OCI-LY3 (cell line): ENCODE measurements around the gene ERP29.
A peak's percentile ranks its signal among the peaks of the same experiment; 100 is the strongest.
"Not testable (repeated sequence)": the region's sequence is repeated elsewhere in the genome, so short reads cannot be mapped to it uniquely, and the experiment has no call there.

Experiments
- H2AFZ ChIP-seq: fragments of 200-600, 300-600 bp; shearing (Covaris generic); 2 replicates; pipeline ENCODE4 v1.6.0; 2014; ENCODE audit warnings: antibody characterized with exemption, low read depth, low read length
- H3K27ac ChIP-seq: fragments of 200-600, 300-600 bp; sonication (generic); 2 replicates; pipeline ENCODE4 v1.5.1; 2014; ENCODE audit warnings: mild to moderate bottlenecking, low read length, moderate library complexity, mixed read lengths
- H3K27me3 ChIP-seq: fragments of 200-600, 300-600 bp; sonication (generic); 2 replicates; pipeline ENCODE4 v1.6.1; 2014; ENCODE audit warnings: low read depth, low read length, mixed read lengths
- H3K36me3 ChIP-seq: fragments of 200-600, 300-600 bp; sonication (generic); replicated peaks from 2 replicates; pipeline ENCODE3; 2014; ENCODE audit warnings: low read depth, low read length, mixed read lengths
- H3K4me1 ChIP-seq: fragments of 300-600, 200-600 bp; sonication (generic); 2 replicates; pipeline ENCODE4 v1.6.1; 2014; ENCODE audit warnings: low read length, mixed read lengths
- H3K4me2 ChIP-seq: fragments of 200-600, 300-600 bp; sonication (generic); 2 replicates; pipeline ENCODE4 v1.6.1; 2014; ENCODE audit warnings: low read length, mixed read lengths
- H3K4me3 ChIP-seq: fragments of 300-600, 200-600 bp; sonication (generic); 2 replicates; pipeline ENCODE4 v1.5.1; 2014; ENCODE audit warnings: antibody characterized with exemption, mild to moderate bottlenecking, low read length, moderate library complexity
- H3K79me2 ChIP-seq: fragments of 300-600, 200-600 bp; shearing (Covaris generic); 2 replicates; pipeline ENCODE4 v1.6.1; 2014; ENCODE audit warnings: mild to moderate bottlenecking, low read length, mixed read lengths
- H3K9ac ChIP-seq: fragments of 300-600, 200-600 bp; shearing (Covaris generic); 2 replicates; pipeline ENCODE4 v1.6.0; 2014; ENCODE audit warnings: mild to moderate bottlenecking, low read length, moderate library complexity
- H3K9me3 ChIP-seq: fragments of 200-600, 300-600 bp; shearing (Covaris generic); 2 replicates; pipeline ENCODE4 v1.6.1; 2014; ENCODE audit warnings: low read length, mixed read lengths; ENCODE audit not compliant: insufficient read depth
- H4K20me1 ChIP-seq: fragments of 200-600, 300-600 bp; sonication (generic); 2 replicates; pipeline ENCODE4 v1.6.1; 2016; ENCODE audit warnings: low read length, mixed read lengths; ENCODE audit not compliant: insufficient read depth
- EZH2phosphoT487 ChIP-seq: fragments of 200-600 bp; shearing (Covaris generic); IDR thresholded peaks from 2 replicates; pipeline ENCODE4 v1.6.1; 2018; ENCODE audit warnings: antibody characterized with exemption, mixed run types, low read depth
- TF ChIP-seq, protein P1 (sequence below): fragments of 200-600, 300-600 bp; sonication (generic); IDR thresholded peaks from 2 replicates; pipeline ENCODE4 v1.5.1; 2014; ENCODE audit warnings: antibody characterized with exemption, low read length, low read depth

The ERP29 gene

DNA sequence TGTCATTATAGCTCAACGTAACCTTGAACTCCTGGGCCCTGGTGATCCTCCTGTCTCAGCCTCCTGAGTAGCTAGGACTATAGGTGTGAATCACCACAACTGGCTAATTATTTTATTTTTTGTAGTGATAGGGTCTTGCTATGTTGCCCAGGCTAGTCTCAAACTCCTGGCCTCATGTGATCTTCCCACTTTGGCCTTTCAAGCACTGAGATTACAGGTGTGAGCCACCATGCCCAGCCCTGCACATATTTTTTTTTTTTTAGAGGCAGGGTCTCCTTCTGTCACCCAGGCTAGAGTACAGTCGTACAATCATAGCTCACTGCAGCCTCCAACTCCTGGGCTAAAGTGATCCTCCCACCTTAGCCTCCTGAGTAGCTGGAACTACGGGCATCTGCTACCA, 9.2 kb upstream of the ERP29 start:
- Histone ChIP-seq H3K9me3 (no peaks in the 10 kb centered on the region), H3K4me1 (peaks cover 53% of the 10 kb centered on the region), H3K4me3 (no peak overlapping the region), H3K36me3 (peaks cover 16% of the 10 kb centered on the region), H4K20me1 (no peaks in the 10 kb centered on the region), H3K79me2 (no peaks in the 10 kb centered on the region), H3K27ac (no peak overlapping the region), H3K9ac (no peak overlapping the region), H3K4me2 (no peak overlapping the region), H2AFZ (no peak overlapping the region), H3K27me3 (no peaks in the 10 kb centered on the region)
- TF ChIP-seq EZH2phosphoT487, result no peak
- TF ChIP-seq, protein P1, sequence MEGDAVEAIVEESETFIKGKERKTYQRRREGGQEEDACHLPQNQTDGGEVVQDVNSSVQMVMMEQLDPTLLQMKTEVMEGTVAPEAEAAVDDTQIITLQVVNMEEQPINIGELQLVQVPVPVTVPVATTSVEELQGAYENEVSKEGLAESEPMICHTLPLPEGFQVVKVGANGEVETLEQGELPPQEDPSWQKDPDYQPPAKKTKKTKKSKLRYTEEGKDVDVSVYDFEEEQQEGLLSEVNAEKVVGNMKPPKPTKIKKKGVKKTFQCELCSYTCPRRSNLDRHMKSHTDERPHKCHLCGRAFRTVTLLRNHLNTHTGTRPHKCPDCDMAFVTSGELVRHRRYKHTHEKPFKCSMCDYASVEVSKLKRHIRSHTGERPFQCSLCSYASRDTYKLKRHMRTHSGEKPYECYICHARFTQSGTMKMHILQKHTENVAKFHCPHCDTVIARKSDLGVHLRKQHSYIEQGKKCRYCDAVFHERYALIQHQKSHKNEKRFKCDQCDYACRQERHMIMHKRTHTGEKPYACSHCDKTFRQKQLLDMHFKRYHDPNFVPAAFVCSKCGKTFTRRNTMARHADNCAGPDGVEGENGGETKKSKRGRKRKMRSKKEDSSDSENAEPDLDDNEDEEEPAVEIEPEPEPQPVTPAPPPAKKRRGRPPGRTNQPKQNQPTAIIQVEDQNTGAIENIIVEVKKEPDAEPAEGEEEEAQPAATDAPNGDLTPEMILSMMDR, result no peak

DNA sequence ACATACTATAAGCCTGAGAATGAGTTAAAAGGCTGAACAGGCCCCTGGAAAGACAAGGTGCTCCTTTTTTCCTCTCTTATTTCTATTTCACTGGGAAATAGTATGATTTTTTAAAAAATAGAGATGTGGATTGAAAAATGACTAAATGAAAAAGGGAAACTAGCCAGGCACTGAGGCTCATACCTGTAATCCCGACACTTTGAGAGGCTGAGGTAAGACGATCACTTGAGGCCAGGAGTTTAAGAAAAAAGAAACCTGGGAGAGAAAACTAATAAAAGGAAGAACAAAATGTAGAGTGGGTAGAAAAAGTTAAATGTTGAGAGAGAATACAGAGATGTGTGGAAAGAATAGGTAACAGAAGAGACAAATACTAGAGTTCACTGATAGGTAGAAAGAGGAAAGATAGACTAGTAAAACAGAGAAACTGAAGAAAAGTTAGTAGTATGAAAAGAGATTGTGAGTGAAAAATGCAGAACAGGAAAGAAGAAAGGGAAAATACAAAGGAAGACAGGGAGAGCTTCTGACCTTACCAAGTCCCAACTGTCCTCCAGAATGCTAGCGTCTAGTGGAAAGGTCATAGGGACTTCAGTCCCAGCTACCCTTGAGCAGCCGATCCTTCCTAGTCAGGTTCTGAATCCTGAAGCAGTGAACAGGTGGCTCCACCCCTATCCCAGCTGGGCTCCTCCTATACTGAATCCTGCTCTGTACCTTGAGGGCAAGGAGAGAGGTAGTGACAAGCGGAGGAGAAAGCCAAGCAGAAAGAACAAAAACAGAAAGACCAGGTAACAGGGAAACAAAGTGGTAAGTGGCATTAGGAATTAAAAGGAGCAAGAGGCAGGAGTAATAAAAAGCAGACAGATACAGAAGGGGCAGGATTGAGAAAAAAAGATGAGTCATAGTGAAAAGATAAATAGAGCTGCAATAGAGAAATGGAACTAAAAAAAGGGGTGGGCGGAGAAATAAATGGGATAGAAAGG, 7.5 kb upstream of the ERP29 start:
- Histone ChIP-seq H3K27ac (no peak overlapping the region), H3K36me3 (peaks cover 24% of the 10 kb centered on the region), H2AFZ (no peak overlapping the region), H3K9ac (peak overlapping the region; percentile 9; the same call in 1 of the 2 replicates), H3K79me2 (no peaks in the 10 kb centered on the region), H4K20me1 (no peaks in the 10 kb centered on the region), H3K9me3 (no peaks in the 10 kb centered on the region), H3K4me3 (peak overlapping the region; percentile 53), H3K27me3 (no peaks in the 10 kb centered on the region), H3K4me2 (peak overlapping the region; percentile 83), H3K4me1 (peaks cover 65% of the 10 kb centered on the region)
- no peak for TF ChIP-seq EZH2phosphoT487
- TF ChIP-seq, protein P1, result no peak

DNA sequence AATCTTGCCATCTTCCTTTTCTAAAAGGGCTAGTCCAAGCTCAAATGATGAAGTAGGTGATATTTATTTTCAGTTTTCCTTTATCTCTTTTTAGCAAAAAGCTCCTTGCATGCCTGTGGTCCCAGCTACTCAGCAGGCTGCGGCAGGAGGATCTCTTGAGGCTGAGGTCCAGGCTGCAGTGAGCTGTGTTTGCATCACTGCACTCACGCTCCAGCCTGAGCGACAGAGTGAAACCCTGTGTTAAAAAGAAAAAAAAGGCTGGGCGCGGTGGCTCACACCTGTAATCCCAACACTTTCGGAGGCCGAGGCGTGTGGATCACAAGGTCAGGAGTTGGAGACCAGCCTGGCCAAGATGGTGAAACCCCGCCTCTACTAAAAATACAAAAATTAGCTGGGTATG, 5.3 kb upstream of the ERP29 start:
- Histone ChIP-seq H2AFZ (no peak overlapping the region), H3K4me2 (no peak overlapping the region), H4K20me1 (no peaks in the 10 kb centered on the region), H3K9me3 (no peaks in the 10 kb centered on the region), H3K79me2 (peaks cover 21% of the 10 kb centered on the region), H3K9ac (no peak overlapping the region), H3K4me1 (peaks cover 60% of the 10 kb centered on the region), H3K4me3 (no peak overlapping the region), H3K27ac (no peak overlapping the region), H3K36me3 (peaks cover 28% of the 10 kb centered on the region), H3K27me3 (no peaks in the 10 kb centered on the region)
- TF ChIP-seq, protein P1, result no peak
- TF ChIP-seq EZH2phosphoT487, result no peak

GRCh38 chr12:112008918-112009317, 4.3 kb upstream of the ERP29 start:
- H3K79me2 ChIP-seq, result peaks cover 28% of the 10 kb centered on the region
- peak overlapping the region; percentile 17 for H3K4me3 ChIP-seq
- no peak for TF ChIP-seq EZH2phosphoT487
- TF ChIP-seq, protein P1, result no peak
- peak overlapping the region; percentile 33; the same call in 1 of the 2 replicates for H3K27ac ChIP-seq
- peak overlapping the region; percentile 53 for H3K4me2 ChIP-seq
- H3K4me1 ChIP-seq, result peaks cover 60% of the 10 kb centered on the region
- H3K36me3 ChIP-seq, result peaks cover 24% of the 10 kb centered on the region
- H3K9me3 ChIP-seq, result no peaks in the 10 kb centered on the region
- no peak overlapping the region for H2AFZ ChIP-seq
- H3K9ac ChIP-seq, result no peak overlapping the region
- H4K20me1 ChIP-seq, result no peaks in the 10 kb centered on the region
- H3K27me3 ChIP-seq, result no peaks in the 10 kb centered on the region

DNA sequence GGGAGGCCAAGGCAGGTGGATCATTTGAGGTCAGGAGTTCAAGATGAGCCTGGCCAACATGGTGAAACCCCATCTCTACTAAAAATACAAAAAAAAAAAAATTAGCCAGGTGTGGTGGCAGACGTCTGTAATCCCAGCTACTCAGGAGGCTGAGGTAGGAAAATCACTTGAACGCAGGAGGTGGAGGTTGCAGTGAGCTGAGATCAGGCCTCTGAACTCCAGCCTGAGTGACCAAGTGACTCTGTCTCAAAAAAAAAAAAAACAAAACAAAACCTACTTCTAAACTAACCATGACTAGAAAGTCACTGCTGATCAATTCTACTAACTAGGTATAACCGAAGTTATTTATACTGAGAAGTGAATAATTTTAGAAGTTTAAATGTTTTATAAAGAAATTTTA, 3.6 kb upstream of the ERP29 start:
- Histone ChIP-seq H3K4me2 (0 out of 2 replicates have a peak overlapping the region, but pooled peaks have one; percentile 53), H3K79me2 (peaks cover 32% of the 10 kb centered on the region), H3K4me1 (peaks cover 62% of the 10 kb centered on the region), H3K36me3 (peaks cover 26% of the 10 kb centered on the region)
- H3K9ac ChIP-seq, H3K27me3 ChIP-seq, H3K9me3 ChIP-seq, H3K4me3 ChIP-seq, H3K27ac ChIP-seq, H4K20me1 ChIP-seq, H2AFZ ChIP-seq: not testable (repeated sequence)
